Epithelial cell of esophagus (primary cell): ENCODE measurements around the gene NDUFV3.

Experiments used
- DNase-seq: peaks from one replicate; pipeline ENCODE4 v3.0.0; 2010; ENCODE audit warnings: low read depth
- H3K4me3 ChIP-seq: 2 replicates; pipeline ENCODE4 v1.5.1; 2011; ENCODE audit warnings: mild to moderate bottlenecking, low read length, control low read depth
- CTCF ChIP-seq: IDR thresholded peaks from 2 replicates; pipeline ENCODE4 v1.5.1; 2011; ENCODE audit warnings: low read depth, mild to moderate bottlenecking, low read length, control low read depth, inconsistent platforms; ENCODE audit not compliant: insufficient read depth; ENCODE audit errors: missing control alignments

NDUFV3 gene

GRCh38 chr21:42878678-42878992, 14.5 kb upstream of the NDUFV3 start:
- DNase-seq: no peak
- H3K4me3 ChIP-seq: peak overlapping the region; percentile 97
- TF ChIP-seq CTCF: no peak

DNA sequence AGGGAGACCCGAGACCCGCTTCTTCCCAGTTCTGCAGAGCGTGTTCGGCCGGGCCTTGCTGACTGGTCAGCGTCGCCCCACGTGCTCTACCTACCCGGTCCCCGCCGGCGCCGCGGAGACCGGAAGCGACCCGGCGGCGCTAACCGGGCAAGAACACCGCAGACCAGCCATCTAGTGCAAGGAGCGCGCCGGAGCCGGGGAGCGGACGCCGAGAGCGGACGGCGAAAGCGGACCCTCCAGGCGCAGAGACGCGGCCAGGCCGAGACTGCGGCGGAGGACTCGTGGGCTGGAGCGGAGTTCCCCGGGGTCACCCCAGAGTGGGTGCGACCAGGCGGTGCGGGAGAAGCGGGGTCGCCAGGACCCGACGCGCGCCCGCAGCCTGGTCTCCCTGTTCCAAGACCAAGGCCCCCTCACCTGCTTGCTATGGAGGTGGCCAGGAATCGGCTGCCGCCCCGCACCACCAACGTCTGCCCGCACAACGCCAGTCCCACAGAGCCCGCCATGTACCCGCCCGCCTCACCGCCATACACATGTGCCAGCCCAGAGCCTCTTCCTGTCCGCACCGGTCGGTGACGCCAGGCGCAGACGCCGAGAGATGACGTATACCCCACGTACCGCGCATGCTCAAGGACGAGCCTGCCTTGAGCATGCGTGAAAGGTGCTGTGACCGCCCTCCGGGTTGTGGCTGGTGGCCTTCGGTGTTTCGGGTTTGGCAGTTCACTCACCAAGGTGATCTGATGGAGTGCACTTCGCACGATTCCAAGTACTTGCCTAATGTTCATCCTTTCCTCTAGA, 13.9 kb upstream of the NDUFV3 start, which contains the start of gene WDR4:
Gene WDR4, minus strand, starts transcription at position 547 of the 795 bp plus-strand sequence. Its CDS starts 44 bp downstream, at position 503.
- peak; percentile 98 for DNase-seq
- no peak for TF ChIP-seq CTCF
- peak within 1 kb of the TSS; percentile 97 for H3K4me3 ChIP-seq

DNA sequence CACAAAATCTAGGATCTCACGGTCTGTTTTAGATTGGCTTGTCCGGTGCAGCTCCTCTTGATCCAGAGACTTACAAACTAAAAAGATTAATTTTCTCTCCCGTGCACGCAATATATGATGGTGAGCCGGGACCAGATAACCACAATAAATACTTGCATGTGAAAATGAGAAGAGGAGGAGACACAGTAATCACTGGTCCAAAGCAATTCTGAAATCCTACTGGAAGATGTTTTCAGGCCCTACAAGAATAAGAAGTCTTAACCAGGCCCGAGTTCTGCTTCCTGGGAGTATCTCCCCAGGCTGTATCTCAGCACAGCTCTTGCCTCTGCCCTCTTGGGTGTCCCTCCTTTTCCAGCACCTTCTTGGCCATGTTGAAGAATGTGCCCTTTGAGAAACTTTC, 12.8 kb upstream of the NDUFV3 start:
- no peak for DNase-seq
- peak overlapping the region; percentile 97 for H3K4me3 ChIP-seq

DNA sequence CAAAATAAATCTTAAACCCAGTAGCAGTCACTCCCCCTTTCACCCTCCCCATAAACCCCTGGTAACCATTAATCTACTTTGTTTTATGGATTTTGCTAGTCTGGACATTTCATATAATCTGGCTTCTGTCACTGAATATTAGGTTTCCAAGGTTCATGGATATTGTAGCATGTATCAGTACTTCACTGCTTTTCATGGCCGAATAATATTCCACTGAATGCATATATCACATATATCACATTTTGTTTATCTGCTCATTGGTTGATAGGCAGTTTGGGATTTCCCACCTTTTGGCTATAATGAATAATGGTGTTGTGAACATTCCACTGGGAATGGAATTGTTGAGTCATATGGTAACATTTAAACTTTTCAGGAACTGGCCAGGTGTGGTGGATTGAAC, 9.2 kb upstream of the NDUFV3 start:
- H3K4me3 ChIP-seq: no peak overlapping the region
- TF ChIP-seq CTCF: no peak
- DNase-seq: no peak

More for the DNA sequence above, 12.8 kb upstream of the NDUFV3 start:
- TF ChIP-seq CTCF: no peak

GRCh38 chr21:42887326-42887725, 5.8 kb upstream of the NDUFV3 start:
- no peak for DNase-seq
- no peak for TF ChIP-seq CTCF
- H3K4me3 ChIP-seq: no peak overlapping the region

DNA sequence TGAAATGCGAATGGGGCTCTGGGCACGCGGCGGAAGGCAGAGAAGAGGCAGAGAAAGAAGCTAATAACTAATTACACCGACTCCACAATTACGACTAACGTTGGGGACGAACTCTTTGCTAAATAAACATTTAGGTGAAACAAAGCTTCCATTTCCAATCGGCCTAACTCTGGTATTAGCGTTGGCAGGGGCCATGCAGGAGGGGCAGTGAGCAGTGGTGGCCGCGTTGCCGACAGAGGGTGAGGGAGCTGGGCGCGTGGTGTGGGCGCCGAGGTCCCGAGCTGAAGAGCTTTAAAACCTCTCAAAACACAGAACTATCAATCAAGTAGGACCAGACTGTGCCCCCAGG, 553 bp upstream of the NDUFV3 start:
- TF ChIP-seq CTCF: no peak

DNA sequence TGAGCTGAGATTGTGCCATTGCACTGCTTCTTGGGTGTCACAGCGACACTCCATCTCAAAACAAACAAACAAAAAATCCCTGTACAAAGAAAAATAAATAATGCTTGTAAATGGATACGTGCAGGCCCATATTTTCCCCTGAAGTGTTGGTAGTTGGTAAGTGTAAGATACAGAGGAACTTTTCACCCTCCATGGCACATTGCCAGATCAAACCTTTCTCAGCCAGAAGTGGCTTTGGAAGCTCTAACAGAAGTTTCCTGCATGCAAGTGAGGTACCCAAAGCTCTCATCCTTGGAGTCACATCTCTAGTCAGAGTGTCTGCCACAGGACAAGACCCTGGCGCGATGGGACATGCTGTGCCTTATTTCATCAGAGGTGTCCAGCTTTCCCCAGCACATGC, 7.3 kb downstream of the NDUFV3 start:
- H3K4me3 ChIP-seq: no peak overlapping the region
- TF ChIP-seq CTCF: no peak
- no peak for DNase-seq

More for the DNA sequence above, 553 bp upstream of the NDUFV3 start:
- H3K4me3 ChIP-seq: peak overlapping the region; percentile 97
- no peak for DNase-seq
